DMS 273 (cell line): ENCODE data around the gene KLC4.
"Not testable (repeated sequence)": the region's sequence is repeated elsewhere in the genome, so short reads cannot be mapped to it uniquely, and the experiment has no call there.

Experiments
- DNase-seq: peaks from one replicate; lab custom pipeline; 2025; ENCODE audit not compliant: unreplicated experiment; lab: John Stamatoyannopoulos, UW

The KLC4 gene

GRCh38 chr6:43090559-43090956 lies 31.1 kb downstream of the KLC4 start:
- DNase-seq, result peak; percentile 57

GRCh38 chr6:43091020-43091419 lies 31.6 kb downstream of the KLC4 start:
- DNase-seq, result no peak

GRCh38 chr6:43091436-43091991 lies 32.1 kb downstream of the KLC4 start:
- no peak for DNase-seq

DNA sequence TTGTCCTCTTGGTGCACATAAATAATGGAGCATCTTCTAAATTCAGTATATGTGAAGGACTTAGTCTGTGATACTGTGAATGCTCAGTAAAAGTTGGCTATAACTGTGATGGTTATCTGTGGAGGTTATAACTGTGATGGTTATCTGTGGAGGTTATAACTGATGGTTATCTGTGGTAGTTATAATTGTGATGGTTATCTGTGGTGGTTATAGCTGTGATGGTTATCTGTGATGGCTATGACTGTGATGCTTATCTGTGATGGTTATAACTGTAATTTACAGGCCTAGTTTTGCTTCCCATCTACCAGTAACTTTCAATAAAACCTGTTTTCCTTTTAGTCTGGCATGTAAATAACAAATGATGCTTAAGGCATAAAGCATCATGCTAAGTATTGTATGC lies 33.2 kb downstream of the KLC4 start:
- DNase-seq, result no peak

DNA sequence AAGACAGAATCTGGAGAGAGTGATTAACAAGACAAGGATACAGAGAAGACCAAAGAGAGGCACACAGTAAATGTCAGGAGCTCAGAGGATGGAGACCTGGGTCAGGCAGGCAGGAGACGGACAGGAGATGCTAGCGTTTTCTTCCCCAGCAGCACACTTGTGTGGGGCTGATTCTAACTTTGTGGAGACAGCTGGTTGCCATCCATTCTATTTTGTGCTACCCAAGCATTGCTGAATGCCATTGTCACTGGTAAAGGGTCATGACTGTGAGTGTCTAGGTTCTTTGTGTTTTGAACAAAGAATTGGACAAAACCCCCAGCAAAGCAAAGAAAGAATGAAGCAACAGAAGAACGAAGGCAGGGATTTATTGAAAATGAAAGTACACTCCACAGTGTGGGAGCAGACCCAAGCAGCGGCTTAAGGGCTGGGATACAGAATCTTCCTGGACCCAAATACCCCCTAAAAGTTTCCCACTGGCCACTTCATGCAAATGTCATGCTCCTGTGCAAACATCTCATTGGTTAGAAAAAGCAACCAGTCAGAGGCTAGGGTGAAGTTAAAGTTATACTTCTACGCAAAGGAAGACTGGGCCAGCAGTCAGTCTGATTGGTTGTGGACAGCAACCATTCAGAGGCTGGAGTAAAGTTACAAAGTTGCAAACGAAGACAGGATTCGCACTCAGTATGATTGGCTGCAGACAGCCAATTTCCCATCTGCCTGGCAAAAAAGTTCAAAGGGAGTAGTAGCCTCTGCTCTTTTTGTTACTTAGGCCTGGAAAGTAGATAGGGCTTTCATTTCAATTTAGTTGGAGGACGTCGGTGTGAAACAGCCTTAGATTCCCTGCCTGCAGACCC lies 34.2 kb downstream of the KLC4 start:
- no peak for DNase-seq

GRCh38 chr6:43095939-43096338 lies 36.5 kb downstream of the KLC4 start:
- peak; percentile 54 for DNase-seq

DNA sequence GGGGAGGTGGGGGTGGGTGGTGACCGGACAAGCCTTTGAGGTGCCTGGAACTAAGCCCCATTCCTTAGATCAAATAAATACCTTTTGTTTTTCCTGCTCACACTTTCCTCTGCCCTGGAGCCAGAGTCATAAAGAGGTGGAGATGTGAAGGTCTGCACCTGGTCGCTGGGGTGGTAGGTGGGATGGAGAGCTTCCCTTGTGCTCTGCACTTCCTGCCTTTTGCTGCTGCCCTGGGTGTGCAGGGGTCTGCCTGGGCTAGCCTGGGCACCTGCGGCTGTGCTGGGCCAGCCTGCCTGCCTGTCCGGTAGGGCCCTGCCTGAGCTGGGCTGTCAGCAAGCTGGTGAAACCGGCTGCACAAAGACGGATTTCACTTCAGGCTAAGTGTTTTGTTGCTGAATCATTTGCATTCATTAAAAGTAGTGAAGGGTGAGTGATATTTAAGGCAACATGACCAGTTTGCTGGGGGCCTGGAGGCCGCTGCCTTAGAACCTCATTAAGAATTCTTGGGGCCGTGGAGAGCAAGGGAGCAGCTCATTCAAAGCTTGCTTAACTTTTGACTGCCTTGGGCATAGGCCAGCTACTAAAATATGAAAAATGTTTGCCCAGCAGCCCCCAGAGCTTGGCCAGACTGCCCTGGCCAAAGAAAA lies 37.1 kb downstream of the KLC4 start:
- DNase-seq, result peak; percentile 67

- no peak for DNase-seq
Observed at GRCh38 chr6:43097098-43097489, 37.7 kb downstream of the KLC4 start.

- DNase-seq, result no peak
Observed at GRCh38 chr6:43097502-43097901, 38.1 kb downstream of the KLC4 start.

DNA sequence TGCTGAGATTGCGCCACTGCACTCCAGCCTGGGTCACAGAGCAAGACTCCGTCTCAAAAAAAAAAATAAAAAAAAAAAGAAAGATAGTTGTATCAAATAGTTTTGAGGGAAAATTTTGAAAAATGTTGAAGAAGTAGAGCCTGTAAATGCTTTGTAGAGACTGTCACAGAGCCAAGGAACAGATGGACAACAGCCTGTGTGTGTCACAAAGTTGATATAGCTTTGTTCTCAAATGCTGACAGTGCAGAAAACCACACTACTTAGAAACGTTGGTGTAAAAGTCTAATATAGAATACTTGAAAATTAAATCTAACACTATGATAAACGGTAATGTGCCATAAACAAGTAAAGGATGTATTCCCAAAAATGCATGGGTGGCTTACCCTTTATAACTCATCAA lies 42.1 kb downstream of the KLC4 start:
- peak; percentile 55 for DNase-seq

- DNase-seq, result no peak
Observed at GRCh38 chr6:43103253-43103876, 43.9 kb downstream of the KLC4 start.

GRCh38 chr6:43105538-43106222 lies 46.2 kb downstream of the KLC4 start:
- DNase-seq, result no peak

- DNase-seq, result peak; percentile 85
Observed at GRCh38 chr6:43107344-43108062, 48.1 kb downstream of the KLC4 start.

GRCh38 chr6:43113431-43114260 lies 54.2 kb downstream of the KLC4 start:
- DNase-seq, result peak; percentile 77

GRCh38 chr6:43115365-43115764 lies 55.9 kb downstream of the KLC4 start:
- no peak for DNase-seq

GRCh38 chr6:43117466-43117865 lies 58.0 kb downstream of the KLC4 start:
- DNase-seq, result not testable (repeated sequence)

- no peak for DNase-seq
Observed at GRCh38 chr6:43119482-43119881, 60.1 kb downstream of the KLC4 start.

DNA sequence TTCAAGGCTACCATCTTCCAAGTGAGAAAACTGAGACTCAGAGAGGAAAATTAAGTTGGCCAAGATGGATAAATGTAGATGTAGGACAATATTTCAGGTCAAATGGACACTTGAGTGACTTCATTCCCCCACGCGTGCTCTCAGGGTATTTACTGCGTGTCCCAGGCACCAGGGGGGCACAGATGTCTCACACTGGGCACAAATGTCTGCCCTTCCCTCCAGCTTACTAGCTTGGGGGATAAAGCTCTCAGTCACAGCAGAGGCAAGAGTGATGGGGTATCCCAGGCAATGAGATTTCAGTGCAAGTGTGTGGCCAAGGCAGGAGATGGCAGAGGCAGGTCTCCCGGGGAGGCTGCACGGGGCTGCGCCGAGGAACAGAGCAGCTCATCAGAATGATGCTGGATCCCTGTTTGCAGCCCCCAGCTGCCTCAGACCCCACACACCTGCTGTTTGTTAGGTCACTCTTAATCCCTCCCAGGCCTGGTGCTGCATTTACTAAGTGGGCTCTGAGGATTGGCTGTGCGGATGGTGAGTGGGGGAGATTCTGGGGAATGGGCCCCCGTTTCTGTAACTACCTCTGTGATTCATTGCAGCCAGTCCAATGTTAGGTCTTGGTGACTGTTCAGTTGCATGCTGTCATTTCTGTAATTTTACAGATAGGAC lies 60.8 kb downstream of the KLC4 start:
- no peak for DNase-seq
